SU-DHL-6 (cell line): ENCODE results near the gene GTF2A1.

Source experiments
- CTCF ChIP-seq: fragments of 200-600 bp; sonication (generic); IDR thresholded peaks from one replicate; pipeline ENCODE4 v1.5.1; 2017; ENCODE audit warnings: antibody characterized with exemption, mild to moderate bottlenecking, low read length, moderate library complexity; ENCODE audit not compliant: insufficient read depth, poor library complexity, severe bottlenecking
- EZH2phosphoT487 ChIP-seq: fragments of 200-600 bp; sonication (generic), shearing (Covaris generic); conservative IDR thresholded peaks from 2 replicates; pipeline ENCODE4 v1.6.1; 2018; ENCODE audit warnings: mild to moderate bottlenecking, antibody characterized with exemption, low read length, moderate library complexity, mixed read lengths

- no peak for TF ChIP-seq CTCF
- TF ChIP-seq EZH2phosphoT487 = no peak
Observed at GRCh38 chr14:81235096-81235495, 14.3 kb upstream of the GTF2A1 start.
